H4 (cell line): ENCODE data around the gene OR5C1. TPM values are rescaled to one million over a fixed set of nuclear protein-coding genes. Genes with fewer than 3 reads are reported as not detected.
"Not testable (repeated sequence)": the region's sequence is repeated elsewhere in the genome, so short reads cannot be mapped to it uniquely, and the experiment has no call there.

Source experiments
- DNase-seq: peaks from one replicate; pipeline ENCODE4 v3.0.0-alpha.2; 2015; ENCODE audit warnings: low spot score
- total RNA-seq: library from RNA; depleted of rRNA; stranded (reverse); fragments of >200 nt; shearing (Covaris generic); gene quantifications from 2 replicates; pipeline ENCODE4 v1.2.3, GENCODE V29; 2014; rRNA removed

OR5C1 gene
- total RNA-seq, 1 experiment from 2014 or later = not detected

- peak; percentile 68 for DNase-seq
Observed at GRCh38 chr9:122810306-122810946, 21.7 kb downstream of the OR5C1 start.

- no peak for DNase-seq
Observed at GRCh38 chr9:122812736-122813135, 24.0 kb downstream of the OR5C1 start.

GRCh38 chr9:122814545-122814944 lies 25.8 kb downstream of the OR5C1 start:
- no peak for DNase-seq

DNA sequence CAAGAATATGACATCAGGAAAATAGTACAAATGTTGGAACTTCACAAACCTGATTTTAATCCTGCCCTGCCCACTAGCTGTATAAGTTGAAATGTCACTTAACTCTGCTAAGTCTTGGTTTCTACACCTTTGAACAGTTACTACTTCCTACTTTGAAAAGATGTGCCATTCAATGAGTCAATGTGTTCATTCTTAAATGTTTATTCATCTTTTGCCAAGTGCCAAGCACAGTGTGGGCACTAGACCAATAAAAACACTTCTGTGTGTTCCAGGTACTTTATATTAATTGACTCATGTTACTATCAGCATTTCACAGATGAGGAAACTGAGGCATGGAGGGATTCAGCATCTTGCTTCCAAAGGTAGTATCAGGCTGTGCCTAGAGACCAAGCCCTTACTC lies 26.8 kb downstream of the OR5C1 start:
- DNase-seq = no peak

DNA sequence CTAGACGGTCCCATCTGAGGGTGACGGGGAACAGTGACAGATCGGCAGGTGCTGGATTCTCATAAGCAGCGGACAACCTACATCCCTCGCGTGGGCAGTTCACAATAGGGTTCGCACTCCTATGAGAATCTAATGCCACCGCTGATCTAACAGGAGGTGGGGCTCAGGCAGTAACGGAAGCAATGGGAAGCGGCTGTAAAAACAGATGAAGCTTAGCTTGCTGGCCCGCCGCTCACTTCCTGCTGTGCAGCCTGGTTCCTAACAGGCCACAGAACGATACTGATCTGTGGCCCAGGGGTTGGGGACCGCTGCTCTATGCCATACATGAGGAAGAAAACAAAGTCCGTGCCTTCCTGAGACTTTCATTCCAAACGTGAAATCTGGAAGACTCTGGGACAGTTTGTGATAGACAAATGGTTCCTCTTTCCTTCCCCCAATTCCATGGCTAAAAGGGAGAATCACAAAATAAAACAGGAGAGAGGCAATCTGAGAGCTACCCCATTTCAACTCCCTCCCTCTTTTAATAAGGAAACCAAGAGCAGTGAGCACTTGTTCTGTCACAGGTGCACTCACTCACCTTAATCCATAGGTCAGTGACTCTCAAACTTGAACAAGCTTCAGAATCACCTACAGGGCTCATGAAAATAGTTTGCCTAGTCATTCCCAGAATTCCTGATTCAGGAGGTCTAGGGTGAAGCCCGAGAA lies 27.6 kb downstream of the OR5C1 start:
- no peak for DNase-seq

DNA sequence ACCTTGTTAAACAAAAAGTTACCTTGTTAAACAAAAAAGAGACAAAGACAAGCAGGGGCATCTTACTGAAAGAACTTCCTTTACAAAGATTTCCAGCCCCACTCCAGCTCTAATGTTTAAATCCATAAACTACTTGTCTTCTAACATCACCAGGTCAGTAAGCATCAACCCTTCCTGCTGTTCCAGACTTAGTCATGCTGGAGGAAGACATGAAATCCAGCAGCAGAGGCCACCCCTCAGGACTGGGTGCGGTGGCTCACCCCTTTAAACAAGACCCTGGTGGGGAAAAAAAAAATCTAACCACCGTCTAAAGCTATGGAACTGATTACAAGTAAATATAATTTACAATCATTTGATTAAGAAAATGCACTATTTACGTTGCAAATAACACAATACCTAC lies 30.6 kb downstream of the OR5C1 start:
- no peak for DNase-seq

GRCh38 chr9:122819791-122820489 lies 31.2 kb downstream of the OR5C1 start:
- DNase-seq = peak; percentile 32

- DNase-seq = no peak
Observed at GRCh38 chr9:122820490-122820845, 31.7 kb downstream of the OR5C1 start.

- no peak for DNase-seq
Observed at GRCh38 chr9:122821278-122821943, 32.7 kb downstream of the OR5C1 start.

DNA sequence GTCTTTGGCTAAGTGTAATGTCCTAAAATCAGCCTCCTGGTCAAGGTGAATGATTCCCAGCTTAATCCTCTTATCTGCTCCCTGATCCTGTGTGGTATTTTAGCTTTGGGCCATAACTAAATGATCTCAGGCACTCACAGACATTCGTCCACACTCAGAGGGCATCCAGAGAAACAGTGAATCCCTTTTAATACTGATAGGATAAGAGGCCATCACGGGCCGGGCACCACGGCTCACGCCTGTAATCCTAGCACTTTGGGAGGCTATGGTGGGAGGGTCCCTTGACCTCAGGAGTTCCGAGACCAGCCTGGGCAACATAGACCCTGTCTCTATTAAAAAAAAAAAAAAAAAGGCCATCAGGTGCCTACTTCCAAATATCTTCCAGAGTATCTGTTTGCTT lies 33.3 kb downstream of the OR5C1 start:
- DNase-seq = no peak

DNA sequence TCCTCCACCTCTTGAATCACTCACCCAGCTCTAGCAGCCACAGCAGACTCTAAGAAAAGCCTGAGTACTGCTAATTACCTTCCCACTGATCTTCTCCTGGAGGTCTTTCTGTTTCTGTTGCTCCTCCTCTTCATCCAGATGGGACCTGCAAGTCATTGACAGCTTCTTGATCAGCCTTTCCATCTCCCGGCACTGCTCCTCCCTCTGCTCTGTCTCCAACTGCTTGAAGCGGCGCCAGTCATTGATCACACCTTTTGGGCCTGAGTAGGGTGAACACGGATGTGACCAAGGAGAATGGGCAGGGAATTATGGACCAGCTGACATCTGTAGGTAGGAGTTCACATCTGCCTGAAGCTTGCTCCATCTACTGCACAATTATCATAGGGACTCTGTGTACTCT lies 34.2 kb downstream of the OR5C1 start:
- DNase-seq = no peak

DNA sequence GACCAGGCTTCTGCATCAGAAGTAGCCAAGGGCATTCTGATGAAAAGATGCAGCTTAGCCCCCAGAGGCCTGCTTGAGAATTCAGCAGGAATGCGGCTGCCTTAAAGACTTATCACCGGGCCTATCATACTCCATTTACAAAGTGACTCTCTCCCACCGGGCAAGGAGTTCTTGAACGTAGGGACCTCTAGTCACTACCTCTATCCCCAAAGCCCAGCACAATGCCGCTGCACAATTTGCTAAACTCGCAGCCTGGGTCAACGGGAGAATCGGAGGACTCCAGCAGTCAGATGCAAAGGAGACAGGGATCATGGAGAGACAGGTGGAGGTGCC lies 39.0 kb downstream of the OR5C1 start:
- no peak for DNase-seq

- DNase-seq = not testable (repeated sequence)
Observed at GRCh38 chr9:122828965-122829284, 40.2 kb downstream of the OR5C1 start.

DNA sequence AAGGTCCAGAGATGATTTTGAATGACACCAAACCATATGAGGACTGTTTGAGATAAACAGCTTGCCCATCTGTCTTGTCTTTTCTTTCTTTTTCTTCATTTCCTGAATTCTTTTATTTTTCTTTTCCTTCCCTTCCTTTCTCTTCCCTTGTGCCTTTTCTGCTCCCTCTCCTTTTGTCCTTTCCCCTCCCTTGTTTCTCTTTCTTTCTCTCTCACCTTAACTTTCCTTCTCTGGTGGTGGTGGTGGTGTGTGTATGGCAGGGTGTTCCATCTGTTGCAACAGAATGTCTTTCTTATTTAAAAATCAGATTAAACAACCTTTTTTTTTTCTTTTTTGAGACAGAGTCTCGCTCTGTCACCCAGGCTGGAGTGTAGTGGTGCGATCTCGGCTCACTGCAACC lies 43.5 kb downstream of the OR5C1 start:
- no peak for DNase-seq

DNA sequence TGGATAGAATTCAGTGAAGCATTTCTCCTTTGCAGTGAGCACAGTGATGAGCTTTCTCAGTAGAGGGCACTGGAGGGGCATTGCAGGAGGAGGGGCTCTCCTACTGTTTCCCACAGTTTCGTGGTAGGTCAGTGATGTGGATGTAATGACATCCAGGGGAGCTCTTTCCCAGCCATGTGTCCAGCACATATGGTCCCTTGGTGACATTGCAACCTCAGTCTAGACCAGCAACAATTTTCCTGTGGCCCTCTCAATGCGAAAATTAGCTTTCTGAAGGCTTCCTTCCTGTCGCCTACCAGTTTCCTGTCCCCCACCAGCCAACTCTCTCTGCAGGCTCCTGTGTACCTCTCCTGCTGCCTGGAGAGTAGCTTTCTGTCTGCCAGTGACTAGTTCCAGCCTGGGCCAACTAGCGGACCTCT lies 46.6 kb downstream of the OR5C1 start:
- DNase-seq = no peak

- DNase-seq = no peak
Observed at GRCh38 chr9:122837266-122837850, 48.6 kb downstream of the OR5C1 start.

DNA sequence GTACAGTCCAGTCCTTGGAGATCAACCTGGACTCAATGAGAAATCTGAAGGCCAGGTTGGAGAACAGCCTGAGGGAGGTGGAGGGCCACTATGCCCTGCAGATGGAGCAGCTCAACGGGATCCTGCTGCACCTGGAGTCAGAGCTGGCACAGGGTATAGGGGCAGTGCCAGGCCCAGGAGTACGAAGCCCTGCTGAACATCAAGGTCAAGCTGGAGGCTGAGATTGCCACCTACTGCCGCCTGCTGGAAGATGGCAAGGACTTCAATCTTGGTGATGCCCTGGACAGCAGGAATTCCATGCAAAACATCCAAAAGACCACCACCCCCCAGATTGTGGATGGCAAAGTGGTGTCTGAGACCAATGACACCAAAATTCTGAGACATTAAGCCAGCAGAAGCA lies 49.7 kb downstream of the OR5C1 start:
- DNase-seq = not testable (repeated sequence)

Other genes with a start within 250 kb of the OR5C1 start
- not detected in 2 replicates for gene OR1N2, start 235.8 kb upstream of the OR5C1 start, total RNA-seq
- not detected in 2 replicates for gene OR1L8, start 205.5 kb upstream of the OR5C1 start, total RNA-seq
- not detected in 2 replicates for gene OR1Q1, start 174.2 kb upstream of the OR5C1 start, total RNA-seq
- gene OR1B1, start 131.3 kb upstream of the OR5C1 start, total RNA-seq = not detected in 2 replicates
- gene OR1L1, start 127.2 kb upstream of the OR5C1 start, total RNA-seq = not detected in 2 replicates
- gene OR1L3, start 113.8 kb upstream of the OR5C1 start, total RNA-seq = not detected in 2 replicates
- not detected in 2 replicates for gene OR1L4, start 64.9 kb upstream of the OR5C1 start, total RNA-seq
- gene OR1L6, start 46.6 kb upstream of the OR5C1 start, total RNA-seq = not detected in 2 replicates
- not detected in 2 replicates for gene OR1K1, start 11.2 kb downstream of the OR5C1 start, total RNA-seq
- gene PDCL, start 39.7 kb downstream of the OR5C1 start, total RNA-seq = 32.1 and 34.4 TPM in 2 replicates
- 16.4 and 28.7 TPM in 2 replicates for gene RC3H2, start 116.4 kb downstream of the OR5C1 start, total RNA-seq
- 4.2 and 10.4 TPM in 2 replicates for gene ZBTB6, start 124.4 kb downstream of the OR5C1 start, total RNA-seq
- gene ZBTB26, start 142.6 kb downstream of the OR5C1 start, total RNA-seq = 1.7 and 1.8 TPM in 2 replicates
- gene RABGAP1, start 152.1 kb downstream of the OR5C1 start, total RNA-seq = 17.3 and 25.0 TPM in 2 replicates
- gene GPR21, start 244.7 kb downstream of the OR5C1 start, total RNA-seq = not detected in 2 replicates